Duodenal mucosa (tissue), 2 donors: ENCODE data around the gene TADA3.

Experiments
- H3K27ac ChIP-seq: one replicate; pipeline ENCODE4 v1.7.0; 2013; ENCODE audit warnings: low read depth, low read length
- H3K27me3 ChIP-seq, 2 donors: one replicate each; pipeline ENCODE4 v1.7.0; 2013; ENCODE audit warnings: low read length in 2 of 2, control low read depth in 1 of 2; ENCODE audit not compliant: insufficient read depth in 2 of 2, control insufficient read depth in 1 of 2
- H3K36me3 ChIP-seq, 2 donors: one replicate each; pipeline ENCODE4 v1.7.0; 2013; ENCODE audit warnings: low read length in 2 of 2, control low read depth in 1 of 2; ENCODE audit not compliant: insufficient read depth in 2 of 2, control insufficient read depth in 1 of 2
- H3K4me1 ChIP-seq, 2 donors: one replicate each; pipeline ENCODE4 v1.7.0; 2013; ENCODE audit warnings: low read length in 2 of 2, control low read depth in 1 of 2; ENCODE audit not compliant: insufficient read depth in 2 of 2, control insufficient read depth in 1 of 2
- H3K4me3 ChIP-seq, 2 donors: one replicate each; pipeline ENCODE4 v1.7.0; 2013; ENCODE audit warnings: low read length in 2 of 2, low read depth in 1 of 2
- H3K9ac ChIP-seq, 2 donors: one replicate each; pipeline ENCODE4 v1.7.0; 2013; ENCODE audit warnings: low read length in 2 of 2, low read depth in 1 of 2
- H3K9me3 ChIP-seq, 2 donors: one replicate each; pipeline ENCODE4 v1.7.0; 2013; ENCODE audit warnings: low read length in 2 of 2, control low read depth in 1 of 2; ENCODE audit not compliant: control insufficient read depth in 1 of 2

TADA3 gene

DNA sequence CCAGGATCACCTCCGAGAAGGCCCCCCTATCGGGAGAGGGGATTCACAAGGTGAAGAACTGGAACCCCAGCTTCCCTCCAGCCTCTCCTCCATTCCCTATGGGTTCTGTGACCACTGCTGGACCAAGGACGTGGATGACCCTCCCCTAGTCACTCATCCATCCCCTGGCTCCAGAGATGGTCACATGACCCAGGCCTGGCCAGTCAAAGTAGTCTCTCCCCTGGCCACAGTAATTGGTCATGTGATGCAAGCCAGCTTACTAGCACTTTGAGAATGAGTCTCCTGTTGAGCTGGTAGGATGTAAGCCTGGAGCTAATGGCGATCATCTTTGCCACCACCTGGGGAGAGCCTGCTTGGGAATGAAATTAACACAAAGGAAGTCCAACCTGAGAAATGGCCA is 26.4 kb downstream of the TADA3 start:
- H3K27ac ChIP-seq, result no peak overlapping the region
- H3K27me3 ChIP-seq, result no peaks in the 10 kb centered on the region
- H3K4me3 ChIP-seq, result no peak overlapping the region
- H3K36me3 ChIP-seq, result peaks cover 7 to 21% of the 10 kb centered on the region in 2 donors
- H3K9me3 ChIP-seq, result no peaks in the 10 kb centered on the region
- no peak overlapping the region for H3K9ac ChIP-seq
- H3K4me1 ChIP-seq, result peaks cover 32 to 33% of the 10 kb centered on the region in 2 donors

DNA sequence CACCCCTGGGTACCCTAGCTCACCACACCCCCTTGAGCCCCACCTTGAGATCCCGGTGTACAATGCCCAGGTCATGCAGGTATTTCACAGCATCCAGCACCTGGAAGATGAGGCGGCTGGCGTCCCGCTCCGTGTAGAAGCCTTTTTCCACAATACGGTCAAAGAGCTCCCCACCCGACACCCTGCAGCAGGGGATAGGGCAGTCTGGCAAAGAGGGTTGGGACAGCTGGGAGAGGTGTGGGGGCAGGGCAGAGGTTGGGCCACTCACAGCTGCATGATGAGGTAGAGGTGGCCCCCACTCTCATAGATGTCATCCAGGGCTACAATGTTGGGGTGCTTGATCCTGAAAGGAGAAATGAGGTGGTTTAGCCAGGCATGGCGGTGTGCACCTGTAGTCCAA is 29.4 kb downstream of the TADA3 start:
- peaks cover 23 to 45% of the 10 kb centered on the region in 2 donors for H3K36me3 ChIP-seq
- H3K9me3 ChIP-seq, result no peaks in the 10 kb centered on the region
- H3K27ac ChIP-seq, result no peak overlapping the region
- H3K4me3 ChIP-seq, result no peak overlapping the region
- H3K4me1 ChIP-seq, result peaks cover 5 to 9% of the 10 kb centered on the region in 2 donors
- no peaks in the 10 kb centered on the region for H3K27me3 ChIP-seq
- H3K9ac ChIP-seq, result no peak overlapping the region

DNA sequence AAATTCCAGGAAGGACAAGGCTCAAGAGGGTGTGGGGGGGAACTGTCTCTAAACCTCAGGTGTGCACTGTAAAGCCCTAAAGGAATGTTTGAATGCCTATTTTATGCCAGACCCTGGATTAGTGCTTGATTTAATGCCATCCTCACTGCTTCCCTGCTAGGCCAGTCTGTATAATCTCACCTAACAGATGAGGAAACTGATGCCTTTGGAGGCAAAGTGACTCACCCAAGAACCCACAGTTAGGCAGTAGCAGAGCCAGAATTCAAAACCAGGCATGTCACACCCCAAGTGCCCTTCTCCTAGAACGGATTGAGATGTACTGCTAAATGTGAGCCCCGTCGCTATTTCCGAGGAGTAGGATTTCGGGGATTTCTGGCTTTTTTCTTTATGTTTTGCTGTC is 30.4 kb downstream of the TADA3 start:
- Histone ChIP-seq H3K27ac (no peak overlapping the region), H3K9ac (no peak overlapping the region), H3K9me3 (no peaks in the 10 kb centered on the region), H3K4me1 (no peaks in the 10 kb centered on the region), H3K27me3 (no peaks in the 10 kb centered on the region), H3K4me3 (no peak overlapping the region), H3K36me3 (peaks cover 27 to 55% of the 10 kb centered on the region in 2 donors)

DNA sequence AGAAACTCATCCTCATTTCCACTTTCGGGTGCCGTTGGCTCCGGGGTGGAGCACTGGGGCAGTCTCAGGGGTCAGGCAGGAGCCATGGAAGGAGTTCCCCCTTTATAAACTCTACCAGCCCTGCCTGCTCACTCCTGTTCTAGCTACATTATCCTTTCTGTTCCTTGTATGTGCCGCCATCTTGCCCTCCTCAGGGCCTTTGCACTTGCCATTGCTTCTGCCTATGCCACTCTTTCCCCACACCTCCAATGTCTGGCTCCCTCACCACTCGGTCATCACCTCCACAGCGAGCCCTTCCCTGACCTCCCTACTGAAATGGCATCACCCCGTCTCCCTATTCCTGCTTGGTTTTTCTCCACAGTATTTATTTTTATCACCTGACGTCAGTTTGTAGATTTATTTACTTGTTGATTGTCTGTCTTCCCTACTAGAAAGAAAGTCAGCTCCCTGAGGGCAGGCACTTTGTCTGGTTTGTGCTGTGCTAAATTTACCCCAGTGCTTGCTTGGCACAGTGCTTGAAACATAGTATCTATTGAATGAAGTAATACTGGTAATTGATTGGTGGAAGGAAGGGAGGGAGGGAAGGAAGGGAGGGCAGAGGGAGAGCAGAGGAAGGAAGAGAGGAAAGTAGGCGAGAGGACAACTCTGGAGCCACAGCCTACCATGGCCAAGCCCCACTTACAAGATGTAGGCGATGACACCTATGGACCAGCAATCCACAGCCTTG is 31.3 kb downstream of the TADA3 start:
- no peaks in the 10 kb centered on the region for H3K4me1 ChIP-seq

DNA sequence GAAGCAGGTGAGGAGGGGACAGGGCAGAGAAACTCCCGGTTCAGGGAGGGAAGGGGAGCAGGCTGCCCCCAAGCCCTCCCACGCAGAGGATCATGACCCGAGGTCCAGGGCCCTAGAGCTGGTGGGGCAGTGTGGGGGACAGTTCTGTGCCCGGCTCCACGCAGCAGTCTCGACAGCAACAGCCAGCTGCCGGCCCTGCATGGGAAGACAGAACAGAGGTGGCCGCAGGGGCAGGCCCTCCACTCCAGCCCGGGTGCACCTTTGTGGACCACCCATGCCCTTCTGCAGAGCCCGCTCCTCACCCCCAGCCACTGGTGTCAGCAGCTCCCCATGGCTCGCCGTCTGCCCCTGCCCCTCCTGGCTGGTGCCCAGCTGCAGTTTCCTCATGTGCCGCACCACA is 34.8 kb downstream of the TADA3 start:
- Histone ChIP-seq H3K4me1 (peaks cover 0 to 4% of the 10 kb centered on the region in 2 donors), H3K9ac (no peak overlapping the region), H3K4me3 (no peak overlapping the region), H3K9me3 (no peaks in the 10 kb centered on the region), H3K27me3 (no peaks in the 10 kb centered on the region), H3K36me3 (peaks cover 27 to 86% of the 10 kb centered on the region in 2 donors), H3K27ac (no peak overlapping the region)

More for the DNA sequence above, 31.3 kb downstream of the TADA3 start:
- H3K27ac ChIP-seq, result no peak overlapping the region
- H3K4me3 ChIP-seq, result no peak overlapping the region
- no peak overlapping the region for H3K9ac ChIP-seq
- no peaks in the 10 kb centered on the region for H3K27me3 ChIP-seq
- H3K9me3 ChIP-seq, result no peaks in the 10 kb centered on the region
- H3K36me3 ChIP-seq, result peaks cover 34 to 64% of the 10 kb centered on the region in 2 donors

DNA sequence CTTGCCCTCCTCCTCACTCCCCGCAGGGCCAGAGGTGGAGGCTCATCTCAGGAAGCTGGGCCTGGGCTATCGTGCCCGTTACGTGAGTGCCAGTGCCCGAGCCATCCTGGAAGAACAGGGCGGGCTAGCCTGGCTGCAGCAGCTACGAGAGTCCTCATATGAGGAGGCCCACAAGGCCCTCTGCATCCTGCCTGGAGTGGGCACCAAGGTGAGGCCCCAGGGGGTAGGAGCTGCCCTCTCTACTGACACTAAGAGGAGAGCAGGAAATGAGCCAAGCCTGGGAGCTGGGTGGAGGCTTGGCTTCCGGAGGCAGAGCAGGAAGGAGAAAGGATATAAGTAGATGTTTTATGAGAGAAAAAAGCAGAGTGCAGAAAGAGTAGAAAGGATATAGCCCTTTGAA is 37.6 kb downstream of the TADA3 start:
- H3K36me3 ChIP-seq, result peaks cover 24 to 74% of the 10 kb centered on the region in 2 donors
- H3K27me3 ChIP-seq, result no peaks in the 10 kb centered on the region
- no peak overlapping the region for H3K27ac ChIP-seq
- peaks cover 14 to 25% of the 10 kb centered on the region in 2 donors for H3K4me1 ChIP-seq
- no peak overlapping the region for H3K9ac ChIP-seq
- H3K9me3 ChIP-seq, result no peaks in the 10 kb centered on the region
- H3K4me3 ChIP-seq, result no peak overlapping the region

DNA sequence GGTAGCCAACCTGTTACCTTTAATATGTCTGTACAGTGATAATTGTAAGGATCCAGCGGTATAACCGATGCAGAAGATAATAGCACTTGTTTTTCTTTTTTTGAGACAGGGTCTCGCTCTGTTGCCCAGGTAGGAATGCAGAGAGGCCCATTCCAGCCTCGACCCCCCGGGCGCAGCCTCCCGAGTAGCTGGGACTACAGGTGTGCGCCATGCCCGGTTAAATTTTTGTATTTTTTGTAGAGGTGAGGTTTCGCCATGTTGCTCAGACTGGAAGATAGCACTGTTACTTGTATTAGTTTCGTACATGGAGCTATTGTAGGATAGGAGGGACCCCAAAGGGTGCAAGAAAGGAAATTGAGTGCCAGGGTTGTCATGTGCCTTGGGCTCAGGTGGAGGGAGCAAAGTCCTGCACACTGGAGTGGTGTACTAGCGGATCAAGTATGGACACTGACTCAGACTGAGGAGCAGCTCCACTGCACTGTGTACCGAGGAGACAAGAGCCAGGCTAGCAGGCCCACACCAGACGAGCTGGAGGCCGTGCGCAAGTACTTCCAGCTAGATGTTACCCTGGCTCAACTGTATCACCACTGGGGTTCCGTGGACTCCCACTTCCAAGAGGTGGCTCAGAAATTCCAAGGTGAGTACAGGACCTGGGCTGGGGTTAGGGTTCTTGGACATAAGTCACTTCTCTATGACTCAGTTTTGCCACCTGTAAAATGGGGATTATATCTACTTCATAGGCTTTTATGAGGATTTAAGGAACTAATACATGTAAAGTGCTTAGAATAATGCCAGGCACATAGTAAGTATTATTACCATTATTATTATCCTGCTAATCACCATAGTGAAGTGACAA is 41.5 kb downstream of the TADA3 start:
- Histone ChIP-seq H3K4me3 (peak overlapping the region; percentile 88 to 89), H3K27ac (peak overlapping the region; percentile 88), H3K27me3 (no peaks in the 10 kb centered on the region), H3K9me3 (no peaks in the 10 kb centered on the region), H3K36me3 (peaks cover 23 to 62% of the 10 kb centered on the region in 2 donors), H3K9ac (peak overlapping the region; percentile 77 to 85), H3K4me1 (peaks cover 19 to 30% of the 10 kb centered on the region in 2 donors)

DNA sequence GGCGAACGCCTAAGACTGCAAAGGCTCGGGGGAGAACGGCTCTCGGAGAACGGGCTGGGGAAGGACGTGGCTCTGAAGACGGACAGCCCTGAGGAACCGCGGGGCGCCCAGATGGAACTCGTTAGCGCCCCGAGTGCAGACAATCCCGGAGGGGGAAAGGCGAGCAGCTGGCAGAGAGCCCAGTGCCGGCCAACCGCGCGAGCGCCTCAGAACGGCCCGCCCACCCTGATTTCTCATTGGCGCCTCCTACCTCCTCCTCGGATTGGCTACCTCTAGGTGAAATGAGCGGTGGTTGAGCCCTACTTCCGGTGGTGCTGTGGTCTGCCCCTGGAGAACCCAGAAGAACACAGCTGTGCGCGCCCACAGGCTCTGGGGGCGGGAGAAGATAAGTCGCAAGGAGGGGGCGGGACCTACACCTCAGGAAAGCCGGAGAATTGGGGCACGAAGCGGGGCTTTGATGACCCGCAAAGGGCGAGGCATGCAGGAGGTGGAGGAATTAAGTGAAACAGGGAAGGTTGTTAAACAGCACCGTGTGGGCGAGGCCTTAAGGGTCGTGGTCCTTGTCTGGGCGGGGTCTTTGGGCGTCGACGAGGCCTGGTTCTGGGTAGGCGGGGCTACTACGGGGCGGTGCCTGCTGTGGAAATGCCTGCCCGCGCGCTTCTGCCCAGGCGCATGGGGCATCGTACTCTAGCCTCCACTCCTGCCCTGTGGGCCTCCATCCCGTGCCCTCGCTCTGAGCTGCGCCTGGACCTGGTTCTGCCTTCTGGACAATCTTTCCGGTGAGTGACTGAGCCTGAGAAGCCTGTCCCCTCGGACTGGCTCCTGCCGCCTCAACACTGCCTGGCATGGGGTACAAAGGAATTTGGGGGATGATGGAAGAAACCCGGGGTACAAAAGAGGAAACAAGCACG is 42.4 kb downstream of the TADA3 start, which contains the start of gene OGG1:
Gene OGG1 (plus strand): TSS at position 308 of the 911 bp plus-strand sequence. CDS start 335 bp downstream, at position 643.
- Histone ChIP-seq H3K27ac (peak within 1 kb of the TSS; percentile 88), H3K27me3 (no peaks in the 10 kb centered on the region), H3K36me3 (peaks cover 31 to 65% of the 10 kb centered on the region in 2 donors), H3K9ac (peak within 1 kb of the TSS; percentile 77 to 85), H3K4me3 (peak within 1 kb of the TSS; percentile 88 to 89), H3K4me1 (peaks cover 19 to 30% of the 10 kb centered on the region in 2 donors), H3K9me3 (no peaks in the 10 kb centered on the region)

DNA sequence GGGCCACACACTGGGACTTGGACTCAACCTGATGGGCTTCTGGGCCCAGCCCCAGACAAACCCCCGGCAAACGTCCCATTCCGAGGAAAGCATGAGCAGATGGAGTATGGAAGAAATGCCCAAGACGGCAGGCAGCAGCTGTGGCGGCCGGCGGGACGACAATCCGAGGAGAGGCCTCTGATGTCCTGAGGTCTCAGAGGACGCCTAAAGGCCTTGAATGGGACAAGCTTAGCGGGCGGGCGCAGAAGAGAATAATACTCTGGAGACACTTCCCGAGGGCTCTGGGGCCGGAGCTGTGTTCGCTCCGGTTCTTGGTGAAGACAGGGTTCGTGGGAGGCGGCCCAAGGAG is 43.0 kb downstream of the TADA3 start:
- peaks cover 19 to 26% of the 10 kb centered on the region in 2 donors for H3K4me1 ChIP-seq
- no peaks in the 10 kb centered on the region for H3K9me3 ChIP-seq
- H3K27ac ChIP-seq, result peak overlapping the region; percentile 83
- H3K27me3 ChIP-seq, result no peaks in the 10 kb centered on the region
- peak overlapping the region; percentile 71 to 77 for H3K9ac ChIP-seq
- H3K36me3 ChIP-seq, result peaks cover 36 to 65% of the 10 kb centered on the region in 2 donors
- H3K4me3 ChIP-seq, result peak overlapping the region; percentile 72 to 89
